K562 (cell line): ENCODE measurements around the gene NMNAT1. TPM values are rescaled to one million over a fixed set of nuclear protein-coding genes. Genes with fewer than 3 reads are reported as not detected.

Source experiments
- CBX1 ChIP-seq: sonication (generic); IDR thresholded peaks from 2 replicates; pipeline ENCODE4 v1.6.1; 2016; ENCODE audit warnings: antibody characterized with exemption, low read depth, mild to moderate bottlenecking
- EHMT2 ChIP-seq: fragments of 450-650 bp; IDR thresholded peaks from 2 replicates; pipeline ENCODE4 v1.6.1; 2018; ENCODE audit warnings: antibody characterized with exemption
- NFE2 ChIP-seq: IDR thresholded peaks from 2 replicates; pipeline ENCODE4 v1.6.1; 2014; ENCODE audit warnings: antibody characterized with exemption, low read depth
- NR2F6 ChIP-seq: fragments of 450-650 bp; formaldehyde crosslinking; IDR thresholded peaks from 2 replicates; pipeline ENCODE4 v1.4.0; 2020; ENCODE audit warnings: mild to moderate bottlenecking
- POLR2G ChIP-seq: fragments of 200-400 bp; formaldehyde crosslinking; IDR thresholded peaks from 2 replicates; pipeline ENCODE4 v1.6.1; 2017; ENCODE audit warnings: low read depth, mild to moderate bottlenecking, antibody characterized with exemption, low read length, moderate library complexity
- PRDM10 ChIP-seq: fragments of 450-650 bp; IDR thresholded peaks from 2 replicates; pipeline ENCODE4 v1.6.1; 2018; ENCODE audit not compliant: partially characterized antibody
- PTBP1 ChIP-seq: fragments of 200-400 bp; formaldehyde crosslinking; IDR thresholded peaks from 2 replicates; pipeline ENCODE4 v1.6.1; 2017; ENCODE audit warnings: low read depth, low read length
- RBBP5 ChIP-seq: fragments of 200-600 bp; sonication (generic); IDR thresholded peaks from 2 replicates; pipeline ENCODE4 v1.6.1; 2012; ENCODE audit warnings: borderline replicate concordance, mild to moderate bottlenecking, low read length, control low read depth, inconsistent platforms; ENCODE audit not compliant: insufficient read depth, poor library complexity, severe bottlenecking
- RFX5 ChIP-seq: IDR thresholded peaks from 2 replicates; pipeline ENCODE4 v1.6.1; 2011; ENCODE audit warnings: low read depth, mild to moderate bottlenecking, improper control_type of control experiment, low read length
- TAF1 ChIP-seq: IDR thresholded peaks from 2 replicates; pipeline ENCODE4 v1.6.1; 2011; ENCODE audit warnings: mild to moderate bottlenecking, low read length, moderate library complexity; ENCODE audit not compliant: insufficient read depth, control insufficient read depth, severe bottlenecking; ENCODE audit errors: extremely low read depth
- WHSC1 ChIP-seq: IDR thresholded peaks from one replicate; pipeline ENCODE4 v1.6.1; 2012; ENCODE audit warnings: low read length, control low read depth, inconsistent platforms
- ZNF717 ChIP-seq: fragments of 250-450 bp; sonication (Bioruptor Pico); IDR thresholded peaks from 2 replicates; pipeline ENCODE4 v1.5.0; 2021
- ZNF785 ChIP-seq: fragments of 250-450 bp; sonication (Bioruptor Pico); IDR thresholded peaks from 2 replicates; pipeline ENCODE4 v1.4.0; 2020; ENCODE audit warnings: mild to moderate bottlenecking
- polyA plus RNA-seq, 8 experiments: library from polyadenylated mRNA; depleted of rRNA in 4 of 8; stranded (reverse) in 5 of 8; unstranded in 3 of 8; fragments of >200 nt; fragmentation: Nextera tagmentation in 2 of 8; fragmentation: Illumina TruSeq in 1 of 8; extraction: Ambion mirVana in 2 of 8; extraction: Trizol in 1 of 8; gene quantifications; 2 replicates each; pipeline versions ENCODE4 v1.2.1 to v1.2.3, GENCODE V29; 2011 to 2014; ENCODE audit warnings: inconsistent platforms in 1 of 8, missing spikeins in 1 of 8
- total RNA-seq, 7 experiments: library from RNA; depleted of rRNA in 6 of 7; stranded (reverse); fragments of >200 nt in 6 of 7; fragmentation: Illumina TruSeq in 2 of 7; extraction: Trizol in 2 of 7; gene quantifications; 2 replicates each; pipeline versions ENCODE4 v1.2.1 to v1.2.3, GENCODE V29; 2011 to 2021; ENCODE audit warnings: low replicate concordance in 1 of 7
- TF ChIP-seq, protein P1 (sequence below): fragments of 250-450 bp; sonication (Bioruptor Pico); IDR thresholded peaks from 2 replicates; pipeline ENCODE4 v1.9.0; 2021; ENCODE audit warnings: mild to moderate bottlenecking, inconsistent platforms
- TF ChIP-seq, protein P2 (sequence below), 2 experiments: IDR thresholded peaks in 1 of 2; conservative IDR thresholded peaks in 1 of 2; 2 replicates each; pipeline ENCODE4 v1.6.1; 2016; ENCODE audit warnings: low read depth in 2 of 2, mild to moderate bottlenecking in 1 of 2, missing compliant biosample characterization in 1 of 2, missing genetic modification characterization in 1 of 2, moderate library complexity in 1 of 2
- TF ChIP-seq, protein P3 (sequence below): fragments of 450-650 bp; IDR thresholded peaks from 2 replicates; pipeline ENCODE4 v1.6.1; 2014; ENCODE audit warnings: low read depth, mild to moderate bottlenecking, moderate library complexity, borderline replicate concordance

Gene NMNAT1
- total and polyA plus RNA-seq, 9 of the 15 experiments (the other 6 are each of a cell fraction or from before 2014, with no cell fraction given): 5.1 to 14.6 (median 12.1) TPM

- TF ChIP-seq RFX5: no peak
- TF ChIP-seq, protein P1, sequence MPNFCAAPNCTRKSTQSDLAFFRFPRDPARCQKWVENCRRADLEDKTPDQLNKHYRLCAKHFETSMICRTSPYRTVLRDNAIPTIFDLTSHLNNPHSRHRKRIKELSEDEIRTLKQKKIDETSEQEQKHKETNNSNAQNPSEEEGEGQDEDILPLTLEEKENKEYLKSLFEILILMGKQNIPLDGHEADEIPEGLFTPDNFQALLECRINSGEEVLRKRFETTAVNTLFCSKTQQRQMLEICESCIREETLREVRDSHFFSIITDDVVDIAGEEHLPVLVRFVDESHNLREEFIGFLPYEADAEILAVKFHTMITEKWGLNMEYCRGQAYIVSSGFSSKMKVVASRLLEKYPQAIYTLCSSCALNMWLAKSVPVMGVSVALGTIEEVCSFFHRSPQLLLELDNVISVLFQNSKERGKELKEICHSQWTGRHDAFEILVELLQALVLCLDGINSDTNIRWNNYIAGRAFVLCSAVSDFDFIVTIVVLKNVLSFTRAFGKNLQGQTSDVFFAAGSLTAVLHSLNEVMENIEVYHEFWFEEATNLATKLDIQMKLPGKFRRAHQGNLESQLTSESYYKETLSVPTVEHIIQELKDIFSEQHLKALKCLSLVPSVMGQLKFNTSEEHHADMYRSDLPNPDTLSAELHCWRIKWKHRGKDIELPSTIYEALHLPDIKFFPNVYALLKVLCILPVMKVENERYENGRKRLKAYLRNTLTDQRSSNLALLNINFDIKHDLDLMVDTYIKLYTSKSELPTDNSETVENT (CRISPR knock-in tag): peak; percentile 91
- TF ChIP-seq RBBP5: peak; percentile 99
- no peak for TF ChIP-seq NR2F6
- TF ChIP-seq CBX1: peak; percentile 94
- TF ChIP-seq POLR2G: peak; percentile 98
- TF ChIP-seq PRDM10: peak; percentile 64
- 0 out of 2 replicates have a peak, but pooled peaks have one; percentile 32 for TF ChIP-seq NFE2
- TF ChIP-seq, protein P2, sequence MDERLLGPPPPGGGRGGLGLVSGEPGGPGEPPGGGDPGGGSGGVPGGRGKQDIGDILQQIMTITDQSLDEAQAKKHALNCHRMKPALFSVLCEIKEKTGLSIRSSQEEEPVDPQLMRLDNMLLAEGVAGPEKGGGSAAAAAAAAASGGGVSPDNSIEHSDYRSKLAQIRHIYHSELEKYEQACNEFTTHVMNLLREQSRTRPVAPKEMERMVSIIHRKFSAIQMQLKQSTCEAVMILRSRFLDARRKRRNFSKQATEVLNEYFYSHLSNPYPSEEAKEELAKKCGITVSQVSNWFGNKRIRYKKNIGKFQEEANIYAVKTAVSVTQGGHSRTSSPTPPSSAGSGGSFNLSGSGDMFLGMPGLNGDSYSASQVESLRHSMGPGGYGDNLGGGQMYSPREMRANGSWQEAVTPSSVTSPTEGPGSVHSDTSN (CRISPR knock-in tag; IDR thresholded peaks at IDR 0.05; ENCODE audit: low read depth): no peak
- TF ChIP-seq, protein P2 (tag; conservative IDR thresholded peaks at IDR 0.05; ENCODE audit: low read depth): no peak
- no peak for TF ChIP-seq WHSC1
- TF ChIP-seq TAF1: peak; percentile 99
- TF ChIP-seq, protein P3, sequence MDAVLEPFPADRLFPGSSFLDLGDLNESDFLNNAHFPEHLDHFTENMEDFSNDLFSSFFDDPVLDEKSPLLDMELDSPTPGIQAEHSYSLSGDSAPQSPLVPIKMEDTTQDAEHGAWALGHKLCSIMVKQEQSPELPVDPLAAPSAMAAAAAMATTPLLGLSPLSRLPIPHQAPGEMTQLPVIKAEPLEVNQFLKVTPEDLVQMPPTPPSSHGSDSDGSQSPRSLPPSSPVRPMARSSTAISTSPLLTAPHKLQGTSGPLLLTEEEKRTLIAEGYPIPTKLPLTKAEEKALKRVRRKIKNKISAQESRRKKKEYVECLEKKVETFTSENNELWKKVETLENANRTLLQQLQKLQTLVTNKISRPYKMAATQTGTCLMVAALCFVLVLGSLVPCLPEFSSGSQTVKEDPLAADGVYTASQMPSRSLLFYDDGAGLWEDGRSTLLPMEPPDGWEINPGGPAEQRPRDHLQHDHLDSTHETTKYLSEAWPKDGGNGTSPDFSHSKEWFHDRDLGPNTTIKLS: peak; percentile 88
- TF ChIP-seq ZNF717 (CRISPR knock-in tag): no peak
- TF ChIP-seq ZNF785: no peak
- TF ChIP-seq EHMT2: peak; percentile 6; the same call in 1 of the 2 replicates
- TF ChIP-seq PTBP1: no peak
Observed at GRCh38 chr1:9942939-9943788, at the start of gene NMNAT1, which contains the start of gene LZIC (continued).
